ENCODE results near the gene TMEM119. TPM values are rescaled to one million over a fixed set of nuclear protein-coding genes. Genes with fewer than 3 reads are reported as not detected.
A peak's percentile ranks its signal among the peaks of the same experiment; 100 is the strongest.
"Not testable (repeated sequence)": the region's sequence is repeated elsewhere in the genome, so short reads cannot be mapped to it uniquely, and the experiment has no call there.

TMEM119 gene
- total RNA-seq, 1 donor from 2014 or later: 0.54 TPM

- DNase-seq: no peak
- intact Hi-C loops (cut with DNase I): no loop called here
- no peak for ATAC-seq (ENCODE audit: poor library complexity)
These were observed 38.3 kb upstream of the TMEM119 start for GRCh38 chr12:108635997-108636808.

- ATAC-seq (ENCODE audit: poor library complexity): no peak
- DNase-seq: no peak
- intact Hi-C loops (cut with DNase I): no loop called here
These were observed 37.5 kb upstream of the TMEM119 start for GRCh38 chr12:108635201-108635996.

- peak; percentile 8 for ATAC-seq (ENCODE audit: poor library complexity)
- intact Hi-C loops (cut with DNase I): no loop called here
- no peak for DNase-seq
These were observed 36.5 kb upstream of the TMEM119 start for GRCh38 chr12:108634341-108634751.

DNA sequence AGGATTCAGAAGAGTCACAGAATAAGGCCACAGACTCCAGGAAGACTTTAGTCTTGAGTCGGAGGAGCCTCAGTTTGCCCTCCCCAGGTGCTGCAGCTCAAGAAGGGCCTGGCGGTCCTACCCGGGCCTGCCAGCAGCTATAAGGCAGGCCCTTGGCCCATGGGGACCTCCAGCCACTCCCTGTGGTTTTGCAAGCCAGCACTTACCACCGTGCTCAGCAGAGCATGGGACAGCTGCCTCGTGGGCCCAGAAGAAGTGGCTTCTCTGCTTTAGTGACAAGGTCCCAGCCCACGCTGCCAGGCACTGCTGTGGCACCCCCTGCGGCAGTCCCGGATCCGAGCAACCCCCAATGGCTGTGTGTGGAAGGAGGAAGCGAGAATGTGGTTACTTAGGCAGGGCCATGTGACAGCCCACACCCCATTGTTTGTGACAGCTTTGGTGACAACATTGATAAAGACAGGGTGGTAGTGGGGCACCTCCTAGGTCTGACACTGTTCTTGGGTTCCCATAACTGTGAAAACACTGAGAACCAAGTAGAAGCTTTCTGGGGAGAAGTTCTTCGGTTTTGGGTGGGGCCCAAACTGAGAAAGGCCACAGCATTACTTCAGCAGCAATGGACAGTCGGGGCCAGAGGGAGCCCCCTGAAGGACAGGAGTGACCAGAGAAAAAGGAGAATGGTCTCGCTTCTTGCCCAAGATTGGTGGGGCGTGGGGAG lies 35.8 kb upstream of the TMEM119 start, which contains the start of gene SELPLG:
Gene SELPLG, minus strand, starts transcription at position 361 of the 715 bp plus-strand sequence. CDS start 9,587 bp downstream, outside the sequence.
- ATAC-seq (ENCODE audit: poor library complexity): peak; percentile 53
- DNase-seq: peak; percentile 86
- intact Hi-C loops (cut with DNase I): no loop called here

- intact Hi-C loops (cut with DNase I): no loop called here
- DNase-seq (no peak), ATAC-seq (ENCODE audit: poor library complexity) (no peak)
These were observed 35.2 kb upstream of the TMEM119 start for GRCh38 chr12:108633081-108633533.

- DNase-seq; intact Hi-C loops (cut with DNase I); ATAC-seq (ENCODE audit: poor library complexity): not testable (repeated sequence)
These were observed 33.4 kb upstream of the TMEM119 start for GRCh38 chr12:108631261-108631660.

- DNase-seq (no peak), ATAC-seq (ENCODE audit: poor library complexity) (no peak)
- intact Hi-C loops (cut with DNase I): no loop called here
These were observed 32.8 kb upstream of the TMEM119 start for GRCh38 chr12:108630481-108631207.

DNA sequence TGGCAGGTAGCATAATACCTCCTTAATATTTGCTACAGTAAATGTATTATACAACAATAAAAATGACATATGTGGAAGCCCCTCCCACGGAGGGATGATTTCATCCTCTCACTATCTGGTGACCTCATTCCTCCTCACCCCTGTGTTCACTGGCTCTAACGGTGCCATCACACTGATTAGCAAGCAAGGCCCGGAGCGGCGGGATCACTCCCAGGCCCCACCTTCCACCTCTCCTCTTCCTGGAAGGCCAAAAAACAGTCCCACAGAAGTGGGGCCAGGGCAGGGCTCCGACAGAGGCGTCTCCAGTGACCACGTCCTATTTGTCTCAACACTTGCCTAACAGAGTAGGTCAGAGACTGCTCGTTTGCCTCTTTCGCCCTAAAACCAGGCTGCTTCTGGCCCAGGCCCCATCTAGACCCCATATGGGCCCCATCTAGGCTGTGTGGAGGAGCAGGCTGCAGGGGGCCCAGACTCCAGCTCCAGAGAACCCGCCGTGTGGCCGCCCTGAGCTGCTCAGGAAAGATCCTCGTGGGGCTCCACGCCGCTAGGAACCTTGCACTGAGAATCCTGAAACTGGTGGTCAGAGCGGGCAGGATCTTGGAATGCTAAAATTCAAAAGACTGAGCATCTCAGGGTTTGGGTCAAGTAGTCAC lies 32.1 kb upstream of the TMEM119 start:
- intact Hi-C loops (cut with DNase I): no loop called here
- ATAC-seq (ENCODE audit: poor library complexity): no peak
- no peak for DNase-seq

DNA sequence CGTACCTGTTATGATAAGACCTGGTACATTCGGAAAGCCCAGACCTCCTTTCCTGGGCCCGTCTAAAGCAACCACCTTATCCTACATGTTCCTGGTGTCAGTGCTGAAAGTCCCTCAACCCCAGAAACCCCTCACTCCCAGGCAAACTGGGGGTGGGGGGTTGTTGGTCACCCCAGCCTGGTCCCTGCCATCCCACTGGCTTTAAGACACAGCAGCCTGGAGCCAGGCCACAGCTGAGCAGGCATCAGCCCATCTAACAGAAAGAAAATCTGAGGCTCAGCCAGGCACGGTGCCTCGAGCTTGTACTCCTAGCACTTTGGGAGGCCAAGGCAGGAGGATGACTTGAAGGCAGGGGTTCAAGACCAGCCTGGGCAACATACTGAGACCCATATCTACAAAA lies 31.3 kb upstream of the TMEM119 start:
- no peak for ATAC-seq (ENCODE audit: poor library complexity)

DNA sequence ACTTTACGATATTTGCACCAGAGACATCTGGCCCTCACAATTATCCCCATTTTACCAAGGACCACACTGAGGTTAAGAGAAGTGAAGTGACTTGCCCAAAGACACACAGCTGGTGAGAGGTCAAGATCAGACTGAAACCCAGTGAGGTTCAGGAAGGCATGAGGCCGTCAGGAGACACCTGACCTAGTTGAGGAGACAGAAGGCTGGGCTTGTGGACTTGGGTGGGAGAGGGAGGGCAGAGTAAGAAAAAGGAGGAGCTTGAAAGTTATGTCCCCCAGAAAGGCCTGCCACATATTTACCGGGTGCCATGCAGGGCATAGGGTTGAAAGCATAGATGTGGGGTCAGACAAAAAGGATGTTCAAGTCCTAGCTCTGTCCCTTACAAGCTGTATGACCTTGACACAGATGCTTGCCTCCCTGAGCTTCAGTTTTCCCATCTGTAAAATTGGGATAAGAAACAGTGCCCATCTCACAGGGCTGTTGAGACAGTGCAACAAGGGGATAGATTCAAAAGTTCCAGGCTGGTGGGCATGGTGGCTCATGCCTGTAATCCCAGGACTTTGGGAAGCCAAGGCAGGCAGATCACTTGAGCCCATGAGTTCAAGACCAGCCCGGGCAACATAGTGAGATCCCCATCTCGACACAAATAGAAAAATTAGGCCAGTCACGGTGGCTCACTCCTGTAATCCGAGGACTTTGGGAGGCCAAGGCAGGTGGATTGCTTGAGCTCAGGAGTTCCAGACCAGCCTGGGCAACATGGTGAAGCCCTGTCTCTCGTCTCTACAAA lies 29.4 kb upstream of the TMEM119 start:
- intact Hi-C loops (cut with DNase I): no loop called here
- no peak for ATAC-seq (ENCODE audit: poor library complexity)
- DNase-seq: no peak

More for the DNA sequence above, 31.3 kb upstream of the TMEM119 start:
- intact Hi-C loops (cut with DNase I): no loop called here
- DNase-seq: no peak

GRCh38 chr12:108625228-108625627 lies 27.3 kb upstream of the TMEM119 start:
- no peak for ATAC-seq (ENCODE audit: poor library complexity)

DNA sequence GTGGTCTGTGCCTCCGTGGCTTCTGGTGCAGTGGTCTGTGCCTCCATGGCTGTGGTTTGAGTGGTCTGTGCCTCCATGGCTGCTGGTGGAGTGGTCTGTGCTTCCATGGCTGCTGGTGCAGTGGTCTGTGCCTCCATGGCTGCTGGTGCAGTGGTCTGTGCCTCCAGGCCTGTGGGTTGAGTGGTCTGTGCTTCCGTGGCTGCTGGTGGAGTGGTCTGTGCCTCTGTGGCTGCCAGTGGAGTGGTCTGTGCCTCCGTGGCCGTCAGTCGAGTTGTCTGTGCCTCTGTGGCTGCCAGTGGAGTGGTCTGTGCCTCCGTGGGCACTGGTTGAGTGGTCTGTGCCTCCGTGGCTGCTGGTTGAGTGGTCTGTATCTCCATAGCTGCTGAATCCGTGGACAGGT lies 25.7 kb upstream of the TMEM119 start:
- intact Hi-C loops (cut with DNase I): no loop called here
- ATAC-seq (ENCODE audit: poor library complexity) (no peak), DNase-seq (no peak)

More at GRCh38 chr12:108625228-108625627, 27.3 kb upstream of the TMEM119 start:
- intact Hi-C loops (cut with DNase I): no loop called here
- no peak for DNase-seq

DNA sequence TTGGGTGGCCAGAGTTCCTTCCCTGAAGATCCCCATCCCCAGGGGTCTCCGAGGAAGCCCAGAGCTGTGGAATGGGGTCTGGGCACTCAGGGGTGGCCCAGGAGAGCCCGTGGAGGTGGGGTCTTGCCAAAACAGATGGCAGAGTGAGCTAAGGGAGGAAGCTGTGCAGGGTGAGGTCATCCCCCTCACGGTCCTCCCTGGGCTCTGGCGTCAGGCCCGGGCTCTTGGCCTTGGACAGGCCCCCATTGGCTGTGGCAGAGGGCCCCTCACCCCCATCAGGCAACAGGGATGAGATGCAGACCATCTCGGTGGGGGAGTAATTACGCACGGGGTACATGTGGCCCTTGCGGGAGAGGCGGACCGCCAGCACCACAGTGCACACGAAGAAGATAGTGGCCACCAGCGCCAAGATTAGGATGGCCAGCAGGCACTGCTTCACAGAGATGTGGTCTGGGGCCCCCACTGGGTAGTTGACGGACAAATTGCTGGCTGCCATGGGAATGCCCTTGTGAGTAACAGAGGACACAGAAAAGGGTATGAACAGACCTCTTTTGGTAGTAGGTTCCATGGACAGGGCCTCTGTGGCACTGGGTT lies 25.1 kb upstream of the TMEM119 start:
- ATAC-seq (ENCODE audit: poor library complexity): no peak
- no peak for DNase-seq
- intact Hi-C loops (cut with DNase I): no loop called here

DNA sequence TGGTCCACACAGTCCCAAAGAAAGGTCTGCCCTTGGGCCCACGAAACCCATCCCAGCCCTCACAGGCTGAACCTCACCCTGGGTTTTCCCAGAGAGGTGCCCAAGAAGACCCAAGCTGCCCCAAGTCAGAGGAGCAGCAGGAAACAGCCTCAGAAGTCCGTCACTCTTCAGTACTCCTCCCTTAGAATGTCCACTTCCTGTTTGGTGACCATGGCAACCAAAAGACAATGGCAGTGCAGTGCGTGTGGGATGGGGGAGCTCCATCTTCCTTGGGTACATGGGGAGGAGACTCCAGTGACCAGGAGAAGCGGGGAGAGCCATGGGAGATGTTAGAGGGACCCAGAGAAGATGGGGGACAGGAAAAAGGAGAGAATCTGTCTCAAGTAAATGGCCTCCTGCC lies 24.5 kb upstream of the TMEM119 start:
- DNase-seq: no peak
- intact Hi-C loops (cut with DNase I): no loop called here
- peak; percentile 50 for ATAC-seq (ENCODE audit: poor library complexity)

DNA sequence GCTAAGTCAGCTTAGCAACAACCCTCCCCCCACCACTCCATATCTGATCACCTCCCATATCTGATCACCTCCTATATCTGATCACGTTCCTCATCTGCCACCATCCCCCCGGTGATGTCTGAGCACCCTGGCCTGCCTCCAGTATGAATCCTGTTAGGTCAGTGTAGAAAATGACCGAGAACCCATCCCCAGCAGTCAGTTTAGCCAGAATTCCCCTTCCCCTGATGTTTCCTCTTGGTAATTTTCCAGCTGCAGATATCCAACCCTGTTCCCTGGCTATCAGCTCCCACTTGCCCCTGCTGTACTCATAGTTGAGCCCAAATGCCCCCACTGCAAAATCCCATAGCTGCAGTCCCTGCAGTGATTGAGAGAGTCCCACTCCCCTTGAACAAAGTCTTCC lies 23.3 kb upstream of the TMEM119 start:
- intact Hi-C loops (cut with DNase I): no loop called here
- ATAC-seq (ENCODE audit: poor library complexity) (no peak), DNase-seq (no peak)

DNA sequence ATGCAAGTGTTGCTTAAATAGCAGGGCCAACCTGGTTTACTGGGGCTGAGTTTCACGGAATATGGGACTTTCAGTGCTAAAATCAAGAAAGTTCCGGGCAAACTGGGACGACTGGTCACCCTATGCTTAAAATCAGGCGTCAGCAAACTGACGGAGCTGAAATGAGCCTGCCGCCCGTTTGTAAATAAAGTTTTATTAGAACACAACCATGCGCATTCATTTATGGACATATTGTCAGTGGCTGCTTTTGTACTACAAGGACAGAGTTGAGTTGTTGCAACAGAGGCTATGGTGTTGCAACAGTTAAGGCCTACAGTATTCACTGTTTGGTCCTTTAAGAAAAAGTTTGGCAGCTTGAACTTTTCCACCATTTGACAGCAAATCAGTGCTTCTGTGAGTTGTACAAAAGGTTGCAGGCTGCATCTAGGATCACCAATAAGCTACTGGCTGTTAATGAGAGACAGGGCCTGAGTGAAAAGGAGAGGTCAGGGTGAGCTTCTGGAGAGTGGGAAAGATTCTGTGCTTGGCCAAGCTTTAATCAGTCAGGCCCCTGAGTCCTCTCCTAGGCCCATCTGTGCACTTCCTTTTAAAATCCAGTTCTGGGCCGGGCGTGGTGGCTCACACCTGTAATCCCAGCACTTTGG lies 22.5 kb upstream of the TMEM119 start:
- ATAC-seq (ENCODE audit: poor library complexity) (no peak), DNase-seq (no peak)

More for the DNA sequence above, 22.5 kb upstream of the TMEM119 start:
- intact Hi-C loops (cut with DNase I): no loop called here
